NK-92 treated with Interleukin-12 subunit alpha and Interleukin-12 subunit beta, amount 100 ng/mL, for 24 hours (cell line): ENCODE data around the gene PPP2R5E.

Source experiments
- DNase-seq: peaks from one replicate; lab custom pipeline; 2025; lab: John Stamatoyannopoulos, UW

PPP2R5E gene

DNA sequence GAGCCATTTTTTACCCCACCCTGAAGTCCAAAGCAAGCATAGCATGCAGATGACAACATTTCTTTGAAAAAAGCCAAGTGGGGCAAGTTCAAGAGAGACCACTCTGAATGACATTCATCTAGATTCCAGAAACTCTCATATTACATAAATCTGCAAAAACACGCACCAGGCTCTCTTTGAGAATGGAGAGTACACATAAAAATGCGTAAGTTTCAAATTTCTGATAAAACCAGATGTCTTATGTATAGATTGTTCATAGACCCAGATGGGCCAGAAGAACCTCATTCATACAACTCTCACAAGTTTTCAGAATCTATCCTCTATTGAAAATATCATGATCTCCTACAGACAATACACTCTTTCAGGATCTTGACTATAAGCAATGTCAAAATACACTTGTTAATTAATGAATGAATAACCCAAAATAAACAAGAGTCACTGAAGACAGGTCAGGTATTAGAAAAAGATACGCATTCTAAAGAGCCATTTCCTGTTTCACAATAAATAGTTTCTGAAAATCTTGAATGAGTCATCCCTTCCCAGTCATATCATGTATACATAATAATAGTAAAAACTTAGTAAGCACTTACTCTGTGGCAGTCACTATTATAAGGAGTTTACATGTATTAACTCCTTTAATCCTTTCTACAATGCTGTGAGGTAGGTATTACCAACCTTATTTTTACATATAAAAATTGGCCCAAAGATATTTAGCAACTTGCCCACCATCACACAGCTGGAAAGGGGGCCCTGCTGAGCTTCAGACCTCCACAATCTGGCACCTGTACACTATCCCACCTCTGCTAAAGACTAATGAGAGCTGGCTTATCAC lies 72.0 kb downstream of the PPP2R5E start:
- DNase-seq: no peak

DNA sequence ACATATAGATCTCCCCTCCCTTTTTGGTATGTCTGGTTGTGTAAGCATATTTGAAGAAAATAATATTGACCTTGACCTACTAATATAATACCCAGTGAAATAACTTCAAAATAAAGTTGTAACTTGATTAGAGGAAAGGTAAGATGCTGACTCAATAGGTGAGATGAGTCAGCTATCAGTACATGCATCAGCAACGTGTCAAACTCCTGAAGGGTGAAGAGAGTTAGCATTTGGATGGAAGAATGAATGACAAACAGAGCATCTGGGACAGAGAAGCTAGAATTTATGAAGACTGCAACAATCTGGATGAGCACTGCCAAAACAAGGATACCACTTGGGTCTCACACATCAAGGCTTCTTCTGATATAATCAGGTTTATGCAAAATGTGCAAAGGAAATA lies 74.9 kb downstream of the PPP2R5E start:
- no peak for DNase-seq

DNA sequence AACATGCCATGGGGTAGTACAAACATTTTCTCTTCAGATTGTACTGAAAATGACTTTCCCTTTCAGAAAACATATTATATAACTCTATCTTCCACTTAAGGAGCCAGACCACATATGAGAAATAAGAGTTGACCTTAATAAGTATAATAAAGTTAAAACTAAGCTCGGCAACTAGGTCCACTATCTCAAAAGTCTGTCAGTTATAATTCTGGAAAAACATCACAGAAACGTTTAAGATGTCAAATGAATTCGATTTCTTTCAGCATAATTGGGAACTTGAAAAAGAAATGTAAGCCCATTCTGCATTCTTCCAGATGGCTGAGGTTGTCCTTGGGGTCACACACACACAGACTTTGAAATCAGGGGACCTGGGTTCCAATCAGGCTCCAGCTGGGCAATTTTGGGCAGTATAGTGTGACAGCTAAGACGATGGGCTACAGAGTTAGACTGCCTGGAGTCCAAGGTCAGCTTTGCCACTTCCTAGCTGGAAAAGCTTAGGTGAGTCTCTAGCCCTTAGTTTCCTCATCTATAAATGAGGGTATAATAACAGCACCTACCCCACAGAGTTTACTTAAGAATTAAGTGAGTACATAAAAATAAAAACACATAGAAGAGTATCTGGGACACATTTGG lies 75.6 kb downstream of the PPP2R5E start:
- DNase-seq: no peak

DNA sequence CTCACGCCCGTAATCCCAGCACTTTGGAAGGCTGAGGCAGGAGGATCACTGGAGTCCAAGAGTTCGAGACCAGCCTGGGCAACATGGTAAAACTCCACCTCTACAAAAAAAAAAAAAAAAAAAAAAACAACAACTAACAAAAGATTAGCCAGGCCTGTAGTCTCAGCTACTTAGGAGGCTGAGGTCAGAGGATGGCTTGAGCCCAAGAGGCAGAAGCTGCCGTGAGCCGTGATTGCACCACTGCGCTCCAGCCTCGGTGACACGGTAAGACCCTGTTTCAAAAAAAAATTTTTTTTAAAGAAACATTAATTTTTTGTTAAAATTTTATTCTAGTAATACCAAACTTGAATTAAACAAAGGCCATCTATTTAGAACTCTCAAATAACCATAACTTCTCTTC lies 77.8 kb downstream of the PPP2R5E start:
- no peak for DNase-seq

DNA sequence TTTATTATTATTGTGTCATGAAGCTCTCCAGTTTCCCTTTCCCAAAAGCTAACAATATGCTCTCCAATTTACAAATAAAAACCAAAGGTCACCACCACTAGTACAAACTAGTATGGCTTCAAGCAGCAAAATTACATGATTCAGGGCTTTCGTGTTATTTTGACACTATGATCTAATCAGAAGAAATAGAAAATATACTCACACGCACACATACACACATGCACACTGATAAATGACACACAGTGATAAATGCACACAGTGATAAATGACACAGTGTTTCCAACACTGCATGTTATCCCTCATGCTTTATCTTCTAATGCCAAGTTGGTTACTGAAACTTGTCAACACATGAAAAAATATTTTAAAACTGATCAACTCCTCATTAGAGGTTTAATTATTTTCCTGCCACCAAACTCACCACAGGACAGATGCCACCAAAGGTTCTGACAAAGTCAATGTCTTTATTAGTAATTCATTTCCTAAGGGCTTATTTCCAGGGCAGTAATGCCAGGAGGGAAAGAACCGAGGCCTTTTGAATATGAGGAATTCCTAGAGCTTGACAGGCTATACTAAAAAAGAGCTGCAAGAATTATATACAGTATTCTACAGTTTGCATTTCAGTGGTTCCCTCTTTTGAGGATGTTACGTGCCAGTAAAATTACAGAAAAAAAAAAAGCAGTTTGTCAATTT lies 82.4 kb downstream of the PPP2R5E start:
- no peak for DNase-seq

DNA sequence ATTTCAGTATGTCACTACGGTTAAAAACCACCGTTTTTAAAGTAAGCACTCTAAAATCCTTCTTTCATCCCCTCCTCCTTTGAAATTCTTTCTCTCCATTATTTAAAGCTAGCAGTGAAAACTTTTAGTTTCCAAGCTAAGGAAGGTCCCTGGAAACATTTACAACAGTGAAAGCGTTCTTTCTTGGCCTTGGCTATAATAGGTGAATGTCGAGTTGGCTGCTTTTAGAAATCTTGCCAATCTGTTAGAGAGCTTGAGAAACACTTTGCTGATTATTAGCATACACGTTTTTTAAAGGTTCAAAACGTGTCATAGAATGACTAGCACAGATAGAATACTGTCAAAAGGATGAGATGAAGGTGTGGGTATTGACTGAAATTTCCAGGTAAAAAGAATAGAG lies 83.4 kb downstream of the PPP2R5E start:
- no peak for DNase-seq

DNA sequence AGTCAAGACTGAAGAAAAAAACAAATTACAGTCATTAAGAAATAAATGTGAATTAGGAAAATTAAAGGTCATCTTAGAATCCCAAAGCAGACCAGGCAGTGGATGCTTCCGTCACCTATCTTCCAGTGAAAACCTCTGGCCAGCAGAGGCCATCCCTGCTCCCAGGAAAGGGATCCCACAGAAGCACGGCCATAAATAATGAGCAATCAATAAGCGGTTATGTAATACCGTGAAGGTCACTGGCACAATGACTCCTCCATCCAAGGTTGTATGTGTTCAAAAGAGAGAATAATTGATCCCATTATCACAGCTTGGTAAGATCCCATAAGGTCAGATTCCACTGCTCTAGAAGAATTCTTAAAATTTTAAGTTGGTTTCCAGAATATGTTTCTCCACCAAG lies 85.7 kb downstream of the PPP2R5E start:
- DNase-seq: no peak

DNA sequence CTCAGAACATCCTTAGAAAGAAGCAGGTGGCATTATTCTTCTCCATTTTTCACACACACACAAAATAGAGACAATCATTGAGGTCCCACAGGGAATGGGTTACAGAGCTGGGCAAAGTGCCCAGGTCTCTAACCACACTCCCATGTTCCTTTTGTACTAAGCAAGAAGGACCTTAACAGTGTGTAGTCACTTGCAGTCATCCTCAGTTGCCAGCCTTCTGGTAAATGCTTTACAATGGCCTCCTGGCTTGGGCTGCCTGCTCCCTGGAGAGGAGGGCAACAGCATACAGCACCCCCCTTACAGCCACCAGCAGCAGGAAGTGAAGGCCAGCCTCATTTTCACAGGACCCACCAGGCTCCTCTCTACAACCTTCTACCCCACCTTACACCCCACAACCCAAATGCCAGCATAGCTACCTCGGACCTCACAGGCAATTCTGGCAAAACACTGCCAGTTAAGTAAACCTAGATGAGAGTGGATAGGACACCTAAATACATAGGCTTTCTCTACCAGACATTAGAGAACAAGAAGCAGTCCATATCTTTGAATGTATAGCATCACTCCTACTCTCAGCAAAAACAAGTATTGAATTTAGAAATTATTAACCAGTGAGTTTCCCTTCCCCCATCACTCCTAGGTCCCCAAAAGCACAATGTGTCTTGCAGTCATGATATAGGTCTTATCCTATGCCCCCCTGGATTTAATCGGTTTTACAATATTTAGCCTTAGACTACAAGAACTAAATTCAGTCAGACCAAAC lies 88.1 kb downstream of the PPP2R5E start:
- no peak for DNase-seq

DNA sequence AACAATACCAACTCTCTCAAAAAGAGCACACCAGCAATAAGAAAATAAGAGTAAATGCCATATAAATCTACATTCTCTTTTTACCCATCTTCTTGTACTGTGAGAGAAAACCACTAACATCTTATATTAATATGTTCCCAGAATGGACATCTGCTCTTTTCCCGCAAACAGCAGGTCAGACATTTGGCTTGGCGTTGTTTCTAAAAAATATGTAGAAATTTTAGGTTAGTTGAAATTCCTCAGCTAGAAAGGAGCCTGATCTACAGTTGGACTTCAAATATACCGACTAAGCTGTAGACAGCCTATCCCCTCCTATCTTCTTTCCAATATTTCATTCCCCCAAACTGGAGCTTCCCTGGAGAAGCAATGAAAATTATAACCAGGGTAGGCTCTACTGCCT lies 88.7 kb downstream of the PPP2R5E start:
- no peak for DNase-seq

DNA sequence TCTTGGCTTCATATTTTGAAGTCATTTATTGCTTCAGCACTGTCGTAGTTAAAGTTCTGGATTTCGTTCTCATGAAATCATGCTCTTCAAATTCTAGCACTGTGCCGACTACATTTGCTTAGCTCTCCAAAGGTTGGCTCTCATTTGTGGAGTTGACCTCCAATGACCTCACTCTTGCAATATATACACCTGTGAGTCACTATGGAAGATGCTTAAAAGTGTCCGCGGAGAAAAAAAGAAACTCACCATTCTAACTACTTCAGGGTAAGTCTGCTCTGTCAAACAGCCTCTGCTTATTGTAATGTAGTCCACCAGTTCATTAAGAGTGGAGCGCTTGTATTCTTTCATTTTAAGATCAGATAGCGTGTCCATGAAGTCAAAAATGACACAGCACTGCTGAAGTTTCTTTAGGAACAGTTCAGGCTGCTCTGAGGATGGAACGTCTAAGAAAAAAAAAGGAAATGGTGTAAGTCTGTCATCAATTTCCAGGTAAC lies 89.7 kb downstream of the PPP2R5E start:
- no peak for DNase-seq

DNA sequence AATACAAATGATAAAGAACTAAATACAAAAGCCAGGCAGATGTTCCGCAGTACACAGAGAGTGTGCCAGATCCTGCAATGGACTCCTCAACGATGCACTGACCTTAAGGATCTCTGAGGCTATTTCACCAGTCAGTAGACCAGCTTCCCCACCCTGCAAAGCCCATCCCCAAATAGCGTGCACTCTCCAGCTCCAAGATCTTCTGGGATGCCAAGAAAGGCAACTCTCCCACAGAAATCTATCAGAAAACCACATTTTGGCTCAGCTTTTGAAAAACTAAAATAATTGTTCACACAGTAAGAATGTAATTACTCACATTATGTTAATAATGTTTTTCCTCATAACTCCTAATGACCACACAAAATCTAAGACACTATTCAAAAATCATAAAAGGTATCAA lies 90.4 kb downstream of the PPP2R5E start:
- DNase-seq: no peak

DNA sequence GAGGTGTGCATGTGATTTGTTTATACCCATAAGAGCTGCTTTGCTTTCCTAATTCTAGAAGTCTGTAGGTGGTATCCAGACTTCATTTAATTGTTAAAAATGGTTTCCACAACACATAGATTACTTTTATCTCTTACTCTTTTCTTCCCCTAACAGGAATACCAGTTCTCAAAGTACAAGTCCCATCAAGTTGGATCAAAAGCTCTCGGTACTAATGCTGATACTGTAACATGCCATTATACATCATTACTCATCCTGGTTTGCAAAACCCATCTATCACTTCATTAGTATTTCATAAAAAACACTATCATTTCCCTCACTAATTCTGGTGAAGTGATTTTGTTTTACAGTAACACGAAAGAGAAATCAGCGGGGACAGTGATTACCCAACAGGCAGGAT lies 94.3 kb downstream of the PPP2R5E start:
- no peak for DNase-seq

DNA sequence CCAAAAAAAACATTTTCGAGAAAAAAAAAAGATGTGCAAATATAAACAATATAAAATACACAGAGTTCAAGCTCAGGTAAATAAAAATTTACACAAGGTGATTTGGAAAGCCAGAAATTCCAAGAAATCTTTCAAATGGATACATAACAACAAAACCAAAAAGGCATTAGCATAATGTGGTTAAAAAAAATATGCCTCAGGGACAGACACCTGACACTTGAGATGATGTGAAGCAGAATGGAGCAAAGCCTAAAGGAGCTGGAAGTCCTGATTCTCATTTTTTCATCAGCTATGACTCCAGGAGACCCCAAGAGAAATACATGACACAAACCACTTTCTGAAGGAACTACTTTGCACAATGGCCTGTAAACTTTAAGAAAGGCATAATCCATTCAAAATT lies 98.6 kb downstream of the PPP2R5E start:
- no peak for DNase-seq

DNA sequence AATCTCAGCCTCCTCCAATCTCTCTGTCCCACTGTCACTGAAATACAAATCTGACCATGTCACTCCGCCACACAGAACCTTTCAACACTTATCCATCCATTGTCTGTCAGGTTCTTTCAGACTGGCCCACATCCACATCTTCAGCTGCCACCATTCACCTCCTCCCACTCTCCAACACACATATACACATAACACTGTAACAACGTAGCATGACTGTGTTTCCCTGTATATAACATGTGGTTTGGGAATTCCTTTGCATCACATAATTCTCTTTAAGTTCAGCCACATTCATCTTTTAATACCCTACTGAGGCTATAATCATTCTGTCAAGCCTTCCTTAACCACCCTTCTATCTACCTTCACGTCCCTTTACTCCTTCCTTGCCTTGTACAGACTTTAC lies 99.2 kb downstream of the PPP2R5E start:
- DNase-seq: no peak

DNA sequence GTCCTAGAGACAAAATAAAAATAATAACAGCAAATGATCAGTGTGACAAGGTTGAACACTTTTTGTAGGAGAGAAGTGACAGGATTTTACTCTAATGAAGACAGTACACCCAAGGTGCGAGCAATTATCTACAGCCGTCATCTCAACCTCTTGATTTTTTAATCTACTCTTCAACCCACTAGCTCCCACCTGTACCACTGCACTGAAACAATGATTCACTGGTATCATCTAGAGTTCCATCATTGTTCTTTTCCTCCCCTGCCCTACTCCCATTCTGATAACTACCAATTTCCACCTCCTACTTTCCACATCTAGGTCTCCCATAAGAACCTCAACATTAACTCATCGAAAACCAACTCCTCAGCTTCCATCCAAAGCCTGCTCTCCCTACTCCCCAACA lies 99.8 kb downstream of the PPP2R5E start:
- no peak for DNase-seq

DNA sequence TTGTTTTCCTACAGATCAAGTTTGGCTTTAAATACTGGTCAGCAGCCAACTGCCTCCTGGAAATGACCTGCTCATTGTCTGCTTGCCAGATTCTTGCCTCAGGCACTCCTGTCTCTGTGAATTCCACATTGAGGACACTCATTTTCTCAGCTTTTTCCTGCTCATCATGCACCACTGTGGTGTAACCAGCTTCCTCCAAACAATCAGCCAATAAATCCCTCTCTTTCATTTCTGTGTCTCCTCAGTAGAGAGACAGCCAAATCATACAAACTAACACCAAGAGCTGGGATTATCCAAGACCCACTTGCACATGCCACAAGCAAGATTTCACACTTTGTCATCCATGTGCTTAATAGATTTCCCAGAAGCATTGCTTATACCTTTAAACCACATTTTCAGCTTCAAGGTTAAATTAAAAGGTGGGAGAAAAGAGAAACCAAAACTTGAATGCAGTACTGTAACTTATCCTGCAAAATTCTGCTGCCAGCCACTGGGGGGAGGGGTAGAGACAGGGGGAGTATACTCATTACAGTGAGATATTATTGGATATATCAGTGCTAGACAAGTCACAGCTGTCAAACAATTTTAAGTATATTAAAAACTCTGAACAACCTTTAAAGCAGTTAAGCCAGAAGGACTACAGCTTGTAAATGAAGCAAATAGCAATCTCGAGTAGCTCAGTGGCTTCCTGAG lies 105.0 kb downstream of the PPP2R5E start:
- peak; percentile 7 for DNase-seq

DNA sequence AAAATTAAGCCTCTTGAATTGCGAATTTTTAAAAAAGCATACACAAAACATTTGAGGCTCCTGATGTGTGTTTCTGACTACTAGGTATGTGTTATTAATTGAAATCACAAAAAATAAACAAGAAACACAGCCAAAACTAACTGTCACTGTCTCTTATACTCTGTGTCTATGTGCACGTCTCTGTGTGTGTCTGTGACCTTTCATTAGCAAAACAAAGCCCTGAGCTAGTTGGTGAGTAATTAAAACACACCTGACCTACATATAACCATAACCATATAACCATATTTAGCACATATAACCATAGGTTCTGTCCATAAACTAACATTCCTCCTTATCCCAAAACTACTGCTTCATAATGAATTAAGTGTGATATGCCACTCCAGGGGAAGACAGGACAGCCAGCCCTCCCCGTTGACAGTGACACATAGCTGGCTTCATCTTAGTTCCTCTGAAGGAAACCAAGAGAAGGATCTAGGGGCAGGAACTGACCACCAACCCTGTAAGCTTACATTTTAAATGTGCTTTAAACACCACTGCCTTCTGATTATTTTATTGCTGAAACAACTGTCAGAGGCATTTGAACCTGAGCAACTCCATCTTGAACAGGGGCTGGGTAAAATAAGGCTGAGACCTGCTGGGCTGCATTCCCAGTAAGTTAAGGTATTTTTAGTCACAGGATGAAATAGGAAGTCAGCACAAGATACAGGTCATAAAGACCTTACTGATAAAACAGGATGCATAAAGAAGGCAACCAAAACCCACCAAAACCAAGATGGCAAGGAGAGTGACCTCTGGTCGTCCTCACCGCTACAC lies 106.7 kb downstream of the PPP2R5E start:
- DNase-seq: no peak

DNA sequence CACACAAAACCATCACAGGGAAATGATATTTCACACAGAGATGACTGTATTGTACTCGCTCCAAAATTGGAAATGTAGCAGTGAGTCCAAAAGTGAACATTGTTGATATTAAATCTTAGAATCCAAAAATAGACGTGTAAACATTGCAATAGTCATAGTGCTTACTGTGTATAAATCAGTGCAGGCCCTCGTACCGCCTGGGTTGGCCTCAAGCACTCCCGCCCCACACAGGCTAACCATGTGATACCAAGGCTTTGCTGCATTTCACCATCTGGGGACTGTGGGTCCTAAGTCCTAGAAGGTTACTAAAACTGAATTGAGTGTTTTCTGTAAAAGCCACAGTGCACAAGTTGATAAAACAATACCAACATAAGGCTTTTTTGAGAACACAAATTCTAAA lies 107.3 kb downstream of the PPP2R5E start:
- no peak for DNase-seq

DNA sequence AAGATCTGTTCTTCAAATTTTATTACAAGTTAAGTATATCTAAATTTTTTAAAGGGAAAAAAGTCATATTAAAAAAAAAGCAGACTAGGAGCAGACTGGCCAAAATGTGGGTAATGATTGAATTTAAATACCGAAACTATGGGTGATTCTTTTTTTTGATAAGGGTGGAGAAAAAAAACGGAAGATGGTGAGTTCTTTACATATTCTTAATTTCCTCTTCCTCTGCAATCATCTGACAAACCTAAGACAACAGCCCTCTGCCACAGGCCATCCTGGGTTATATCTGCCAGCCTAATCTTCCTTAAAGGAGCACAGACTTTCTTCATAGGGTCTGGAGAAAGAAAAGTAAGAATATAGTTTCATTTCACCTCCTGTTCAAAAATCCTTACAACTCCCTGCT lies 108.0 kb downstream of the PPP2R5E start:
- DNase-seq: no peak

DNA sequence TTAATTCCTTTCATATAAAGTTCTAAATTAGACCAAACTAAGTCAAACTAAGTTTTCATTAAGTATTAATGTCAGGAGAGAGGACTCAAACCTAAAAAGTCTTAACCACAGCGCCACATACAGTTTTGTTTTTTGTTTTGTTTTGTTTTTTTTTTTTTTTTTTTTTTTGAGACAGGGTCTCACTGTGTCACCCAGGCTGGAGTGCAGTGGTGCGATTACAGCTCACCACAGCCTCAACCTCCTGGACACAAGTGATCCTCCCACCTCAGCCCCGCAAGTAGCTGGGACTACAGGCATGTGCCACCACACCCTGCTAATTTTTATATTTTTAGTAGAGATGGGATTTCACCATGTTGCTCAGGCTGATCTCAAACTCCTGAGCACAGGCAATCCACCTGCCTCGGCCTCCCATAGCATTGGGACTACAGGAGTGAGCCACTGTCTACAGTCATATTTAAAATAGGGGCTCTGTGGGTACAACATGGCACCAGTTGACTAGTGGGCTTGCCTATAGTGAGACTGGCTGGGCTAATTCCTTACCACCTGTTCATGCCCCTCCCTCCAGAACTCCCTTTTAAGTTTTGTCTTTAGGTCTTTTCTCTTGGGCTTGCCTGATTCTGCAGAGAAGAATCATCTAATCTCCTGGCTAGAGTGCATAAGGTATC lies 110.2 kb downstream of the PPP2R5E start:
- DNase-seq: no peak
